Sigmoid colon (tissue), 7 donors: ENCODE results near the gene DBN1. TPM values are rescaled to one million over a fixed set of nuclear protein-coding genes. Genes with fewer than 3 reads are reported as not detected.
A peak's percentile ranks its signal among the peaks of the same experiment; 100 is the strongest.

Experiments
- DNase-seq: peaks from one replicate; pipeline ENCODE4 v3.0.0-alpha.2; 2019
- H3K27ac ChIP-seq, 4 donors: fragments of 200-600 bp; sonication (generic); one replicate each; pipeline ENCODE4 v1.5.1; 2016 to 2019; ENCODE audit warnings: mild to moderate bottlenecking in 1 of 4
- H3K27me3 ChIP-seq, 3 donors: fragments of 200-600 bp; sonication (generic); one replicate each; pipeline ENCODE4 v1.5.1; 2019; ENCODE audit warnings: mild to moderate bottlenecking in 1 of 3
- H3K36me3 ChIP-seq, 4 donors: fragments of 200-600 bp; sonication (generic); one replicate each; pipeline ENCODE4 v1.5.1; 2016 to 2019
- H3K4me1 ChIP-seq, 4 donors: fragments of 200-600 bp; sonication (generic); one replicate each; pipeline ENCODE4 v1.5.1; 2017 to 2019
- H3K4me3 ChIP-seq, 4 donors: fragments of 200-600 bp; sonication (generic); one replicate each; pipeline ENCODE4 v1.5.1; 2017 to 2019; ENCODE audit warnings: mild to moderate bottlenecking in 2 of 4, moderate library complexity in 1 of 4
- H3K9me3 ChIP-seq, 4 donors: fragments of 200-600 bp in 3 of 4; sonication (generic) in 3 of 4; one replicate each; pipeline versions ENCODE4 v1.5.1 to v1.6.1; 2013 to 2019
- CTCF ChIP-seq, 4 experiments: fragments of 450-650 bp in 3 of 4; fragments of 200-600 bp in 1 of 4; IDR thresholded peaks; one replicate each; pipeline ENCODE4 v1.5.1; 2016 to 2019; ENCODE audit warnings: antibody characterized with exemption in 4 of 4, mild to moderate bottlenecking in 3 of 4, moderate library complexity in 2 of 4
- EP300 ChIP-seq, 4 donors: sonication (generic); formaldehyde crosslinking; IDR thresholded peaks; one replicate each; pipeline ENCODE4 v1.6.1; 2017; ENCODE audit warnings: antibody characterized with exemption in 4 of 4
- POLR2A ChIP-seq, 2 donors: fragments of 450-650 bp; IDR thresholded peaks; one replicate each; pipeline ENCODE4 v1.6.1; 2016; ENCODE audit warnings: antibody characterized with exemption in 2 of 2, mild to moderate bottlenecking in 2 of 2, moderate library complexity in 2 of 2
- POLR2AphosphoS5 ChIP-seq, 4 donors: sonication (generic); formaldehyde crosslinking; IDR thresholded peaks; one replicate each; pipeline ENCODE4 v1.6.1; 2017; ENCODE audit warnings: antibody characterized with exemption in 4 of 4
- WGBS, 2 donors: extraction: QIAGEN DNeasy Blood & Tissue Kit; methylation state at CpG; one replicate each; pipeline ENCODE4 v1.1.7; 2013; 5-methylcytosine and 5-hydroxymethylcytosine counted together
- intact Hi-C: fragments of 100-400 bp; cut with DNase I; formaldehyde crosslinking; loops from one replicate; pipeline ENCODE4 v1.15.1; 2023
- polyA plus RNA-seq, 3 donors: library from polyadenylated mRNA; stranded (reverse); fragments of 200-250 nt; gene quantifications; one replicate each; pipeline ENCODE4 v1.2.3, GENCODE V29; 2013
- total RNA-seq, 4 donors: library from RNA; depleted of rRNA; stranded (reverse); fragments of >200 nt; gene quantifications; one replicate each; pipeline ENCODE4 v1.1.0, GENCODE V29; 2016
- donor health status: healthy with polysubstance abuse.
- donor health status: Bipolar disorder and iron deficiency.
- donor health status: healthy.

The DBN1 gene
- total and polyA plus RNA-seq, 7 donors: 6.0 to 100.0 (median 54.8) TPM

- peaks cover 28 to 45% (median 39%) of the 10 kb centered on the region in 4 donors for H3K36me3 ChIP-seq
- peak within 1 kb of the TSS; percentile 30 to 40 (median 38) for H3K27ac ChIP-seq
- intact Hi-C loops: no loop called here
- no peak for TF ChIP-seq CTCF (IDR thresholded peaks at IDR 0.05)
- TF ChIP-seq EP300 (IDR thresholded peaks at IDR 0.05): no peak
- no peak for TF ChIP-seq POLR2A (IDR thresholded peaks at IDR 0.05)
- no peak for TF ChIP-seq POLR2AphosphoS5 (IDR thresholded peaks at IDR 0.05)
- H3K27me3 ChIP-seq: no peaks in the 10 kb centered on the region
- WGBS, 2 donors: 21 to 30% methylated on average over 20 of the region's 20 CpGs
- H3K9me3 ChIP-seq: no peaks in the 10 kb centered on the region
- DNase-seq: no peak
- peak within 1 kb of the TSS in 3 of 4 donors; percentile 5 to 42 (median 28) for H3K4me3 ChIP-seq
- H3K4me1 ChIP-seq: peaks cover 0 to 2% (median 0%) of the 10 kb centered on the region in 4 donors
Observed at GRCh38 chr5:177509381-177509951, 36.0 kb upstream of the DBN1 start, which contains the start of gene DOK3. Gene DOK3 (minus strand): TSS chr5:177509826. CDS start chr5:177509540, 286 bp downstream.

DNA sequence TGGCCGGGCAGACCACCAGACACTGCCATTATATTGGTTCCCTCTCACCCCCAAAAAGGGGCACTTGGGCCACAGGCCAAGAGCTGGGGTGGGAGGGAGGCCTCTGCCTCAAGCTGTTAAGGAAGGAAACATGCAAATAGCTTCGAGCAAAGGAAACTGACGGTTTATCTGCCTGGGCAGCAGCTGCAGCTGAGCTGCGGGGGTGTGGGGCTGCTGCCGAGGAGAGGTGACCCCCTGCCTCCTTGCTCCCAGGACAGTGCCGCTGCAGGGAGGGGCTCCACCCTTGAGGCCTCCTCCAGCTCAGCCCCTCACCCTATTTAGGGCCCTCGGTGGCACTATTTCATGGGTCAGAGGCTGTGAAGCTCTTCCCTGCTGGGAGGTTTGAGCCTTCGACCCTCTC is 35.4 kb upstream of the DBN1 start:
- Histone ChIP-seq H3K36me3 (peaks cover 28 to 38% (median 33%) of the 10 kb centered on the region in 4 donors), H3K4me1 (no peaks in the 10 kb centered on the region), H3K9me3 (no peaks in the 10 kb centered on the region), H3K27ac (peak overlapping the region; percentile 13 to 40 (median 34)), H3K4me3 (peak overlapping the region in 3 of 4 donors; percentile 5 to 42 (median 28)), H3K27me3 (no peaks in the 10 kb centered on the region)
- intact Hi-C loops: no loop called here
- no peak for TF ChIP-seq CTCF (IDR thresholded peaks at IDR 0.05)
- TF ChIP-seq POLR2A (IDR thresholded peaks at IDR 0.05): no peak
- TF ChIP-seq EP300 (IDR thresholded peaks at IDR 0.05): no peak
- TF ChIP-seq POLR2AphosphoS5 (IDR thresholded peaks at IDR 0.05): no peak
- no peak for DNase-seq
- WGBS, 2 donors: 48 to 77% methylated on average over 8 of the region's 8 CpGs

GRCh38 chr5:177508221-177508611 is 34.8 kb upstream of the DBN1 start:
- no peak for DNase-seq
- H3K4me1 ChIP-seq: no peaks in the 10 kb centered on the region
- no peaks in the 10 kb centered on the region for H3K9me3 ChIP-seq
- H3K27me3 ChIP-seq: no peaks in the 10 kb centered on the region
- no peak for TF ChIP-seq EP300 (IDR thresholded peaks at IDR 0.05)
- no peak for TF ChIP-seq POLR2A (IDR thresholded peaks at IDR 0.05)
- TF ChIP-seq CTCF (IDR thresholded peaks at IDR 0.05): no peak
- TF ChIP-seq POLR2AphosphoS5 (IDR thresholded peaks at IDR 0.05): no peak
- H3K4me3 ChIP-seq: peak overlapping the region in 2 of 4 donors; percentile 3 to 42
- intact Hi-C loops: no loop called here
- peaks cover 25 to 32% (median 27%) of the 10 kb centered on the region in 4 donors for H3K36me3 ChIP-seq
- 70 to 89% methylated on average over 26 of the region's 26 CpGs for WGBS, 2 donors
- H3K27ac ChIP-seq: no peak overlapping the region

DNA sequence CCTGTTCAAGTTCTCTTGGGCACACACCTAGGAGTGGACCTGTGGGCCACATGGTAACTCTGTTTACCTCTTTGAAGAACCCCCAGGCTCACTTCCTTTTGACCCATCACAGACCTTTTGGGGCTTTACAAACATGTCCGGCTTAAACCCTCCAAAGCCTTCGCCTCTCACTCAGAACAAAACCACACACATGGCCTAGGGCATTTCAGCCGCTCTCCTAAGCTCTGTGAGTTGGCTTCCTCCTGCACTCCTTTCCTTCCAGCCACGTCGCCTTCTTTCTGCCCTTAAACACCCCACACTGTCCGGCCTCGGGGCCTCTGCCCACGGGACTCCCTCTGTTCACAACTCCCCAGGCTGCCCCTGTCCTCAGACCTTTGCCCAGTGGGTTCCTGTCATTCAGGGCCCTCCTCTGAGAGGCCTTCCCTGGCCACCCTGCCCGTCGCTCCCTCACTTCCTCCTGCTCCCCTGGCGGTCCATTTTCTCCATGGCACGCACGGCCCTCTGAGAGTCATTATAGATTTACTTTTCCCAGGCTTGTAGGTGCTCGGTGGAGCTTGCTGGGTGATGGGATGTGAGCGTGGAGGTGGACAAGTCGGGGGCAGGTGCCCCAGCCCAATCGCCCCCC is 34.3 kb upstream of the DBN1 start:
- Histone ChIP-seq H3K9me3 (no peaks in the 10 kb centered on the region), H3K27ac (no peak overlapping the region), H3K27me3 (no peaks in the 10 kb centered on the region), H3K4me1 (no peaks in the 10 kb centered on the region), H3K4me3 (peak overlapping the region in 2 of 4 donors; percentile 3 to 42), H3K36me3 (peaks cover 21 to 27% (median 23%) of the 10 kb centered on the region in 4 donors)
- TF ChIP-seq POLR2AphosphoS5 (IDR thresholded peaks at IDR 0.05) (no peak), POLR2A (IDR thresholded peaks at IDR 0.05) (no peak), CTCF (IDR thresholded peaks at IDR 0.05) (no peak), EP300 (IDR thresholded peaks at IDR 0.05) (no peak)
- no peak for DNase-seq
- intact Hi-C loops: no loop called here
- 65 to 85% methylated on average over 17 of the region's 17 CpGs for WGBS, 2 donors
